Thoracic aorta (tissue), 2 donors: ENCODE data around the gene CARMIL1. TPM values are rescaled to one million over a fixed set of nuclear protein-coding genes. Genes with fewer than 3 reads are reported as not detected.

Experiments
- ATAC-seq: fragments of 150-250 bp; one replicate; pipeline ENCODE4 v1.8.0; 2017; ENCODE audit warnings: low read depth; ENCODE audit not compliant: insufficient number of reproducible peaks, low FRiP score
- DNase-seq: peaks from one replicate; pipeline ENCODE4 v3.0.0-alpha.2; 2020; ENCODE audit warnings: low spot score
- H3K27ac ChIP-seq, 2 donors: fragments of 200-600 bp; sonication (generic); 1 replicate in 1 of 2; 2 replicates in 1 of 2; pipeline ENCODE4 v1.5.1; 2016; ENCODE audit warnings: mild to moderate bottlenecking in 2 of 2, moderate library complexity in 2 of 2
- H3K27me3 ChIP-seq: fragments of 200-600 bp; sonication (generic); replicated peaks from 2 replicates; pipeline ENCODE4 v1.6.0; 2016; ENCODE audit warnings: mild to moderate bottlenecking; ENCODE audit not compliant: insufficient read depth
- H3K36me3 ChIP-seq: fragments of 200-600 bp; sonication (generic); one replicate; pipeline ENCODE4 v1.5.1; 2016
- H3K4me1 ChIP-seq, 2 donors: fragments of 200-600 bp; sonication (generic); 1 replicate in 1 of 2; 2 replicates in 1 of 2; pipeline versions ENCODE4 v1.5.1 to v1.6.0; 2016; ENCODE audit warnings: low read depth in 2 of 2, mild to moderate bottlenecking in 1 of 2; ENCODE audit not compliant: control insufficient read depth in 1 of 2
- H3K4me3 ChIP-seq: fragments of 200-600 bp; sonication (generic); 2 replicates; pipeline ENCODE4 v1.5.1; 2016; ENCODE audit warnings: mild to moderate bottlenecking
- H3K9me3 ChIP-seq: fragments of 200-600 bp; sonication (generic); 2 replicates; pipeline ENCODE4 v1.5.1; 2016
- CTCF ChIP-seq: fragments of 200-600 bp; sonication (generic); IDR thresholded peaks from one replicate; pipeline ENCODE4 v1.5.1; 2019; ENCODE audit warnings: antibody characterized with exemption
- total RNA-seq, 2 donors: library from RNA; depleted of rRNA; stranded (reverse); fragments of >200 nt; gene quantifications; one replicate each; pipeline versions ENCODE4 v1.1.0 to v1.2.3, GENCODE V29; 2016

CARMIL1 gene
- total RNA-seq, 2 donors from 2014 or later = 60.4 to 63.0 TPM

- Histone ChIP-seq H3K36me3 (peaks cover 24% of the 10 kb centered on the region), H3K27me3 (no peaks in the 10 kb centered on the region), H3K9me3 (no peaks in the 10 kb centered on the region), H3K4me3 (no peak overlapping the region), H3K4me1 (no peaks in the 10 kb centered on the region), H3K27ac (no peak overlapping the region)
- no peak for ATAC-seq
- no peak for TF ChIP-seq CTCF
- no peak for DNase-seq
Measured at GRCh38 chr6:25524542-25524941, 245.4 kb downstream of the CARMIL1 start.

- H3K4me1 ChIP-seq = no peaks in the 10 kb centered on the region
Measured at GRCh38 chr6:25525078-25525477, 245.9 kb downstream of the CARMIL1 start.

GRCh38 chr6:25534942-25535631 is 255.9 kb downstream of the CARMIL1 start:
- Histone ChIP-seq H3K27me3 (no peaks in the 10 kb centered on the region), H3K27ac (no peak overlapping the region), H3K4me3 (no peak overlapping the region), H3K4me1 (no peaks in the 10 kb centered on the region), H3K36me3 (peaks cover 20% of the 10 kb centered on the region), H3K9me3 (no peaks in the 10 kb centered on the region)
- DNase-seq (no peak), ATAC-seq (no peak)
- no peak for TF ChIP-seq CTCF

More at GRCh38 chr6:25525078-25525477, 245.9 kb downstream of the CARMIL1 start:
- ATAC-seq = no peak
- H3K27ac ChIP-seq = no peak overlapping the region
- no peaks in the 10 kb centered on the region for H3K27me3 ChIP-seq
- no peak for DNase-seq
- no peak overlapping the region for H3K4me3 ChIP-seq
- no peaks in the 10 kb centered on the region for H3K9me3 ChIP-seq
- peaks cover 24% of the 10 kb centered on the region for H3K36me3 ChIP-seq
- no peak for TF ChIP-seq CTCF

- Histone ChIP-seq H3K4me3 (no peak overlapping the region), H3K9me3 (no peaks in the 10 kb centered on the region), H3K27ac (no peak overlapping the region), H3K4me1 (no peaks in the 10 kb centered on the region), H3K36me3 (peaks cover 22% of the 10 kb centered on the region), H3K27me3 (no peaks in the 10 kb centered on the region)
- DNase-seq (no peak), ATAC-seq (no peak)
- TF ChIP-seq CTCF = no peak
Measured at GRCh38 chr6:25535632-25536225, 256.6 kb downstream of the CARMIL1 start.

GRCh38 chr6:25536781-25537180 is 257.6 kb downstream of the CARMIL1 start:
- TF ChIP-seq CTCF = no peak
- H3K36me3 ChIP-seq = peaks cover 25% of the 10 kb centered on the region

More at GRCh38 chr6:25536781-25537180, 257.6 kb downstream of the CARMIL1 start:
- no peak overlapping the region for H3K4me3 ChIP-seq
- no peaks in the 10 kb centered on the region for H3K9me3 ChIP-seq
- no peak overlapping the region for H3K27ac ChIP-seq
- no peak for DNase-seq
- no peaks in the 10 kb centered on the region for H3K27me3 ChIP-seq
- no peak for ATAC-seq
- H3K4me1 ChIP-seq = no peaks in the 10 kb centered on the region
